ENCODE results near the gene TAC3. TPM values are rescaled to one million over a fixed set of nuclear protein-coding genes. Genes with fewer than 3 reads are reported as not detected.

TAC3 gene
- total RNA-seq, 1 experiment from 2014 or later: 3.1 TPM

GRCh38 chr12:56999456-56999855, 16.9 kb downstream of the TAC3 start:
- intact Hi-C loops (cut with micrococcal nuclease; ENCODE audit: unreplicated experiment): no loop called here
- no peak for TF ChIP-seq CTCF (IDR thresholded peaks at IDR 0.05; ENCODE audit: insufficient read depth in 1 of 2, low read depth in 1 of 2, low read length in 1 of 2, severe bottlenecking in 1 of 2, unreplicated experiment in 1 of 2)
- H3K36me3 Mint-ChIP-seq (ENCODE audit: insufficient read depth, unreplicated experiment): peaks cover 34% of the 10 kb centered on the region
- H3K9me3 Mint-ChIP-seq (ENCODE audit: unreplicated experiment): no peaks in the 10 kb centered on the region
- no peak overlapping the region for H3K27ac Mint-ChIP-seq (ENCODE audit: unreplicated experiment)
- Histone ChIP-seq H3K36me3 (ENCODE audit: control insufficient read depth, insufficient read depth, low read length) (peaks cover 5% of the 10 kb centered on the region), H3K27me3 (replicated peaks; ENCODE audit: control insufficient read depth, insufficient read depth, low read length) (no peaks in the 10 kb centered on the region), H3K4me3 (ENCODE audit: low read depth, low read length) (no peak overlapping the region), H3K9me3 (no peaks in the 10 kb centered on the region), H3K4me1 (peaks cover 11% of the 10 kb centered on the region)
- H3K27me3 Mint-ChIP-seq (ENCODE audit: insufficient read depth, unreplicated experiment): no peaks in the 10 kb centered on the region
- DNase-seq: no peak
- H3K4me1 Mint-ChIP-seq (ENCODE audit: low read depth, unreplicated experiment): peaks cover 15% of the 10 kb centered on the region
- CTCF ChIA-PET: no interaction called here
- POLR2A ChIA-PET: no interaction called here
- no TSS peak for BruUV-seq (replicated peaks)
- H3K4me3 Mint-ChIP-seq (ENCODE audit: unreplicated experiment): no peak overlapping the region

- Histone ChIP-seq H3K36me3 (ENCODE audit: control insufficient read depth, insufficient read depth, low read length) (peaks cover 5% of the 10 kb centered on the region), H3K4me1 (peaks cover 11% of the 10 kb centered on the region), H3K9me3 (no peaks in the 10 kb centered on the region), H3K27me3 (replicated peaks; ENCODE audit: control insufficient read depth, insufficient read depth, low read length) (no peaks in the 10 kb centered on the region), H3K4me3 (ENCODE audit: low read depth, low read length) (no peak overlapping the region)
- Mint-ChIP-seq H3K27me3 (ENCODE audit: insufficient read depth, unreplicated experiment) (no peaks in the 10 kb centered on the region), H3K27ac (ENCODE audit: unreplicated experiment) (no peak overlapping the region), H3K36me3 (ENCODE audit: insufficient read depth, unreplicated experiment) (peaks cover 29% of the 10 kb centered on the region), H3K4me1 (ENCODE audit: low read depth, unreplicated experiment) (peaks cover 10% of the 10 kb centered on the region), H3K9me3 (ENCODE audit: unreplicated experiment) (no peaks in the 10 kb centered on the region), H3K4me3 (ENCODE audit: unreplicated experiment) (no peak overlapping the region)
- no peak for DNase-seq
- no peak for TF ChIP-seq CTCF (IDR thresholded peaks at IDR 0.05; ENCODE audit: insufficient read depth in 1 of 2, low read depth in 1 of 2, low read length in 1 of 2, severe bottlenecking in 1 of 2, unreplicated experiment in 1 of 2)
- ChIA-PET CTCF (no interaction called here), POLR2A (no interaction called here)
- intact Hi-C loops (cut with micrococcal nuclease; ENCODE audit: unreplicated experiment): no loop called here
- BruUV-seq (replicated peaks): no TSS peak
These were observed 17.3 kb downstream of the TAC3 start for GRCh38 chr12:56998981-56999380.

GRCh38 chr12:56998316-56998715, 18.0 kb downstream of the TAC3 start:
- POLR2A ChIA-PET: interaction anchor here (0.7 kb wide), 1 partner anchor 20 kb away, joined by 5 read pairs; no protein-coding TSS in a partner anchor
- H3K4me3 ChIP-seq (ENCODE audit: low read depth, low read length): no peak overlapping the region
- intact Hi-C loops (cut with micrococcal nuclease; ENCODE audit: unreplicated experiment): no loop called here
- H3K9me3 ChIP-seq: no peaks in the 10 kb centered on the region
- no peak overlapping the region for H3K27ac Mint-ChIP-seq (ENCODE audit: unreplicated experiment)
- peaks cover 2% of the 10 kb centered on the region for H3K36me3 ChIP-seq (ENCODE audit: control insufficient read depth, insufficient read depth, low read length)
- CTCF ChIA-PET: no interaction called here
- no peak for TF ChIP-seq CTCF (IDR thresholded peaks at IDR 0.05; ENCODE audit: insufficient read depth in 1 of 2, low read depth in 1 of 2, low read length in 1 of 2, severe bottlenecking in 1 of 2, unreplicated experiment in 1 of 2)
- H3K27me3 Mint-ChIP-seq (ENCODE audit: insufficient read depth, unreplicated experiment): no peaks in the 10 kb centered on the region
- H3K4me3 Mint-ChIP-seq (ENCODE audit: unreplicated experiment): no peak overlapping the region
- DNase-seq: no peak
- H3K27me3 ChIP-seq (replicated peaks; ENCODE audit: control insufficient read depth, insufficient read depth, low read length): no peaks in the 10 kb centered on the region
- peaks cover 23% of the 10 kb centered on the region for H3K36me3 Mint-ChIP-seq (ENCODE audit: insufficient read depth, unreplicated experiment)
- peaks cover 11% of the 10 kb centered on the region for H3K4me1 ChIP-seq
- no peaks in the 10 kb centered on the region for H3K9me3 Mint-ChIP-seq (ENCODE audit: unreplicated experiment)
- H3K4me1 Mint-ChIP-seq (ENCODE audit: low read depth, unreplicated experiment): peaks cover 6% of the 10 kb centered on the region
- BruUV-seq (replicated peaks): no TSS peak

Data from Caco-2 (cell line).